RPMI8226 (cell line): Measurements from ENCODE around the gene SLC7A7.
"Not testable (repeated sequence)": the region's sequence is repeated elsewhere in the genome, so short reads cannot be mapped to it uniquely, and the experiment has no call there.

Experiments used
- DNase-seq: peaks from one replicate; pipeline ENCODE4 v3.0.0-alpha.2; 2015

Gene SLC7A7

GRCh38 chr14:22820731-22821130 lies 5.5 kb upstream of the SLC7A7 start:
- DNase-seq, result no peak

DNA sequence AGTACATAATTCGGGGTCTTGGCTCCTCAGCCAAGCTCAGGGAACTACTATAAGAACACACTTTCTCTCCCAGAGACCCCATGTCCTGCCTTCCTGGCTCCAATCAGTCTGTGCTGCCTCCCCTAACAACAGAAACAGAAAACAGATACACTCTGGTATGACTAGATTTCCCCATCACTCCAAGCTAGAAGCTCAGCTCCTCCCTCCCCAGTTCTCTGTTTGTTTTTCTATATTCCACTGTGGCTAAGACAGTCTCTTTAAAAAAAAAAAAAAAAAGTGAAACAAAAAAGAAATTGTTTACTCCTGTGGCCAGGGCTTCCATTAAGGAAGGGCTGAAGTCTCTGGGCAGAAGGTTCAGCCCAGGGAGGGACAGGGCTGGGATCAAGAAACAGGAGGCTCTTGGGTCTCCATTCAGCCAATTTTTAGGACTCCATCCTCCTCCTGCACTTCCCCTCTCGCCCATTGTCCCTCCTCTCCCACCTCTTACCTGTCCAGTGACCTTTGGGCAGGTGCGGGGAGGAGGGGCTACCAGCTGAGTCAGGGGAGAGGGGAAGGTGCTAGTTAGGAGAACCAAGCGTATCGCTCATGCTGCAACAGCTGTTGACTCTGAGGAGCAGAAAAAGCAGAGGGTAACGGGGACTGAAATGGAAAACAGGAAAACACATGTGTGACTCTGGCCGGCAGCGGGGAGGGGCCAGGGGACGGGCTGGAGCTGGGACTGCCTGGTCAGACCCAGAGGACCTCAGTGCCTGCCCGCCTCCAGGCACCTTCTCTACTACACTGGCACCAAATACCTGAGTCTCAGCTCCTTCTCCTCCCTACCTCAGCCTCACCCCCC lies 4.1 kb upstream of the SLC7A7 start:
- DNase-seq, result peak; percentile 78

- no peak for DNase-seq
These were observed 862 bp downstream of the SLC7A7 start for GRCh38 chr14:22814373-22814772.

- DNase-seq, result no peak
These were observed 2.1 kb downstream of the SLC7A7 start for GRCh38 chr14:22813145-22813544.

DNA sequence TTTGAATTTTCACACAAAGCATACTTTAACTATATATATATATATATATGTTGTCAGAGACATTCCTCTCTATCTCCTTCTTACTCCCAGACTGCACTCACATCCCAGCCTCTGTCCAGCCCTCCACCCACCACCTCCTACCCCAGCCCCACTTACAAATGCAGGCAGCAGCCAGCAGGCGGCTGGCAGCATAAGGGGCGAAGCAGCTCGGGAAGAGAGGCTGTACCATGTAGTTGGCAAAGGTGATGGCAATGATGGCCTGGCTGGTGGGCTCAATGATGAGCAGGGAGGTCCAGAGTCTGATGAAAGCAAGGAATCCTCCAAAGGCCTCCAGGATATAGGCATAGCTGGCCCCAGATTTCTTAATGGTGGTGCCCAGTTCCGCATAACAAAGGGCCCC lies 2.5 kb downstream of the SLC7A7 start:
- no peak for DNase-seq

GRCh38 chr14:22811722-22812121 lies 3.5 kb downstream of the SLC7A7 start:
- no peak for DNase-seq

GRCh38 chr14:22808388-22809209 lies 6.6 kb downstream of the SLC7A7 start:
- no peak for DNase-seq

DNA sequence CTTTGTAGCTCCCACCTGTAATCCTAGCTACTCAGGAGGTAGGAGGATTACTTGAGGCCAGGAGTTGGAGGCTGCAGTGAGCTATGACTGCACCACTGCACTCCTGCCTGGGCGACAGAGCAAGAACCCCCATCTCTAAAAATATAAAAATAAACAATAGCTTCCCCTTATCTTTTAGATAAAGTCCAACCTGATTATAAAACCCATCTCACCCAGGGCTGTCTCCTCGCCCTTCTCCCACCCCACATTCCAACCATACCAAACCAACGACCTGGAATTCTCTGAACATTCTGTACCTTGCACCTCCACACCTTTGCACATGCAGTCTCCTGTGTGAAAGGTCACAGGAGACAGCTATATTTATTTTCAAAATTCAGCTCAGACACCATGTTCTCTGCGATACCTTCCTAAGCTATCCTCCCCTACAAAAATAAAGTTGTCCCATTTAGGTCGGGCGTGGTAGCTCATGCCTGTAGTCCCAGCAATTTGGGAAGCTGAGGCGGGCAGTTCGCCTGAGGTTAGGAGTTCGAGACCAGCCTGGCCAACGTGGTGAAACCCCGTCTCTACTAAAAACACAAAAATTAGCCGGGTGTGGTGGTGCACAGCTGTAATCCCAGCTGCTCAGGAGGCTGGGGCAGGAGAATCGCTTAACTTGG lies 7.7 kb downstream of the SLC7A7 start:
- DNase-seq, result no peak

DNA sequence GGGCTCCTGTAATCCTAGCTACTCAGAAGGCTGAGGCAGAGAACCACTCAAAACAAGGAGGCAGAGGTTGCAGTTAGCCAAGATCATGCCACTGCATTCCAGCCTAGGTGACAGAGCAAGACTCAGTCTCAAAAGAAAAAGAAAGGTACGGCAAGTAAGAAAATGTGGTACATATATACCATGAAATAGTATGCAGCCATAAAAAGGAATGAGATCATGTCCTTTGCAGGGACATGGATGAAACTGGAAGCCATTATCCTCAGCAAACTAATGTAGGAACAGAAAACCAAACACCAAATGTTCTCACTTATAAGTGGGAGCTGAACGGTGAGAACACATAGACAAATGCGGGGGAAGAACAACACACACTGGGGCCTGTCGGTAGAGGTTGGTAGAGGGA lies 10.0 kb downstream of the SLC7A7 start:
- not testable (repeated sequence) for DNase-seq

- DNase-seq, result no peak
These were observed 11.6 kb downstream of the SLC7A7 start for GRCh38 chr14:22803687-22803974.

DNA sequence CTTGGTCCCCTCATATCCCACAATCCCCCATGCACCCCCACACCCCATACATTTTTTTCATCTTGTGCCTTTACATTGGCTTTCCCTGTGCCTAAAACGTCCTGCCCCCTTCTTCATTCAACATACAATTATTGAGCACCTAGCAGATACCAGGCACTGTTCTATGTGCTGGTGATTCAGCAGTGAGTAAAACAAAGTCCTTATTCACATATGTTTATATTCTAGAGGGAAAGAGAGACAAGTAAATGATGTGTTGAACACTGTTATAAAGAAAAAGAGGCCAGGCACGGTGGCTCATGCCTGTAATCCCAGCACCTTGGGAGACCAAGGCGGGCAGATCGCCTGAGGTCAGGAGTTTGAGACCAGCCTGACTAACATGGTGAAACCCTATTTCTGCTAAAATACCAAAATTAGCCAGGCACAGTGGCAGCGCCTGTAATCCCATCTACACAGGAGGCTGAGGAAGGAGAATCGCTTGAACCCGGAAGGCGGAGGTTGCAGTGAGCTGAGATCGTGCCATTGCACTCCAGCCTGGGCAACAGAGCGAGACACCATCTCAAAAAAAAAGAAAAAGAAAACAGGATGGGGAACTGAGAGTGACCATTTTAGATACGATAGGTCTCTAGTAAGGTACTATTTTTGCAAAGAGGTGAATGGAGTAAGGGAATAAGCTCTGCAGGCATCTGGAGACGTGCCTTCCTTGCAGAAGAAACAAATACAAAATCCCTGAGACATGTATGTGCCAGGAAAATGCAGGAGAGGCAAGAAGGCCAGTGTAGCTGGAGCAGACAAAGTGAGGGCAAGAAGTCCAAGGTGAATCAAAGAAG lies 12.2 kb downstream of the SLC7A7 start:
- DNase-seq, result no peak

DNA sequence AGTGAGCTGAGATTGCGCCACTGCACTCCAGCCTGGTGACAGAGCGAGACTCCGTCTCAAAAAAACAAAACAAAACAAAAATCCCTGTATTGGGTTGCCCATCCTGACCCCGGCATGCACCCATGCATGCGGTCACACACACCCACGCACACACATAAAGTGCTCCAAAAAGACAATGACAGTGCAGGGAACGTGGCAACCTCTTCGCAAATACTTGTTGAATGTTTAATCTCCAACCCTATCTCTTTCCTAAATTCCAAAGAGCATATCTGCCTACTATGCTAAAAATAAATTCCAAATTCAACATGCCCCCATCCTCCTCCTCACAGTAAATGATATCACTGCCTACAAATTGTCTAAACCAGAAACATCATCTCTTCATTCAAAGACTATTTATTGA lies 13.5 kb downstream of the SLC7A7 start:
- DNase-seq, result no peak

DNA sequence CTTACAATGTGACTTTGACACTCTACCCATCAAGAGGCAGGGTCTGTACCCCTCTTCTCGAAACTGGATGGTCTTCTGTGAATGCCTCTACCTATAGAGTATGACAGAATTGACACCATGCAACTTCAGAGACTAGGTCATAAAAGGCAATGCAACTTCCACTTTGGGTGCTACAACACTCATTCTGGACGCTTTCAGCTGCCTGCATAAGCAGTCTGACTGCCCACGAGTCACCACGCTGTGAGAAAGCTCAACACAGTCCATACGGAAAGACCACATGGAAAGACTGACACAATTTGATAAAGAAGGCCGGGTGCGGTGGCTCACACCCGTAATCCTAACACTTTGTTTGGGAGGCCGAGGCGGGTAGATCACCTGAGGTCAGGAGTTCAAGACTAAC lies 14.9 kb downstream of the SLC7A7 start:
- DNase-seq, result no peak

DNA sequence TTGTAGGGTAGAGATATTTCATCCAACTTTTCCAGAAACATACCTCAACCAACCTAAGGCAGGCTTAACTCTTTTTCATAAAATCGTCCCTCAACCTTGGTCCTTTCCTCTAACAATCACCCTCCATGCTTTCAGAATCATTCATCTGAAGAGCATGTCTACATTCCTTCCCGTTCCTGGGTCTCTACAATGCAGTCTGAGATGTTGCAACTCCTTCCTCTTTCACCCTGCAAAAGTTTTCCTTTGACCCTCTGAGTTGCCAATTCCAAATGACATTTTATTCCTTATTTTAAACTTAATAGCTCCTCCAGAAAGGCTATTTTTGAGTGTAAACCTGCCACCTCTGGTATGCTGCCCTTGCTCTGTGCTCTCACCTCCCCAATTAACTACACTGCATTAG lies 16.7 kb downstream of the SLC7A7 start:
- no peak for DNase-seq

- no peak for DNase-seq
These were observed 18.0 kb downstream of the SLC7A7 start for GRCh38 chr14:22797017-22797917.

DNA sequence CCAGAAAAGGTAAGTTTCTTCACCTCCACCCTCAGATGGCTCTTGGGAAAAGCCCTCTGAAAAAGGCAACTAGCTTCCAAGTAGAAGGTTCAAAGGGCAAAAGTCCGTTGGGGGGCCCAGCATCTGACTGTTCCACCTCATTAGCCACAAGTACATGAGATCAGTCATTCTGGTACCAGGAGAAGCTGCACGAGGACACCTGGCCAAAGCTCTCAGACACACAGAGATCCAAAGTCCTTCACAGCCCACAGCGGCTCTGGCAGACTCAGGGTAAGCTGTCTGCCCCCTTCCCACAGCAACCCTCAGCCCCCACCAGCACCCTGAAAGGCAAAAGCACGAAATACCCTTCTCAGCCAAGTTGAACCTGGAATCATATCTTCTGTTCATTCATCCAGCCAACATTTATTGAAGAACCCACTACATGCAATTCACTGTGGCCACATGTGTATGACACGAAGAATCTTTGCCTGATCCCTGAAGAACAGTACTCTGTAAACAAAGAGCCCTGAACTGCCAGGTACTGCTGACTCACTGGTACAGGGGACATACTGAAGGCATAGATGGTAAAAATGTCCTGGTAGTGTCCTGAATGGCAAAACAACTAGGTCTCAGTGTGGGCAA lies 19.0 kb downstream of the SLC7A7 start:
- DNase-seq, result no peak

DNA sequence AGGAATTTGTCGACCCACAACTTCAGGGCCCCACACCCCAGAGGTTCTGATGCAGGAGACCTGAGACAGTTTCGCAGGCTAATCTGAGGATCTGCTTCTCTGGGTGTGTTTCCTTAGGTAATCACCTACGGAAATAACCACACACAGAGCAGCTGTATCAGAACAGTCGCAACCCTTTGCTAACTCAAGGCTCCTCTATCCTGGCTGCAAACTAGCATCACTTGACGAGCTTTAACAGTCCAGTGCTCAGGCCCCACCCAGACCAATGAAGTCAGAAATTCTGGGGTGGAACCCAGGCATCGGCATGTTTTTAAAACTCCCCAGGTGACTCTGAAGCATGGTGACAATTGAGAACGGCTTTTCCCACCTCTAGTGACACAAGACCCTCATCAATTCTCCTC lies 20.7 kb downstream of the SLC7A7 start:
- no peak for DNase-seq

DNA sequence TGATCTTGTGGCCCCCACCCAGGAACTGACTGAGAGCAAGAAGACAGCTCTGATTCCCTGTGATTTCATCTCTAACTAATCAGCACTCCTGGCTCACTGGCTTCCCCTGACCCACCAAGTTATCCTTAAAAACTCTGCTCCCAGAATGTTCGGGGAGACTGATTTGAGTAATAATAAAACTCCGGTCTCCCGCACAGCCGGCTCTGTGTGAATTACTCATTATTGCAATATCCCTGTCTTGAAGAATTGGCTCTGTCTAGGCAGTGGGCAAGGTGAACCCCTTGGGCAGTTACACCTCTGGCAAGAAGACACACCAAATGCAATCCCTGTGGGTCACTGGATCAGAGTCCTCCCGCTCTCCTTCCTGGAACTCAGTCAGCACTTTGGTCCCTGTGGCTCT lies 21.3 kb downstream of the SLC7A7 start:
- DNase-seq, result no peak

DNA sequence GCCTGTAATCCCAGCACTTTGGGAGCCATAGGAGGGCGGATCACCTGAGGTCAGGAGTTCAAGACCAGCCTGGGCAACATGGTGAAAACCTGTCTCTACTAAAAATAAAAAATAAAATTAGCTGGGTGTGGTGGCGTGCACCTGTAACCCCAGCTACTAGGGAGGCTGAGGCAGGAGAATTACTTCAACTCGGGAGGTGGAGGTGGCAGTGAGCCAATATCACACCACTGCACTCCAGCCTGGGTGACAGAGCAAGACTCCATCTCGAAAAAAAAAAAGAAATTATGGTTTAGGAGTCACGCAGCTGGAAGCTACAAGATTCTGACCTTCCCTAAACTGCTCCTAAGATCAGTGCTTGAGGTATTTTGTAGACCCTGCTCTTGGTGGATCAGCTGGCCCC lies 21.7 kb downstream of the SLC7A7 start:
- DNase-seq, result not testable (repeated sequence)

- DNase-seq, result no peak
These were observed 23.1 kb downstream of the SLC7A7 start for GRCh38 chr14:22792158-22792557.

- no peak for DNase-seq
These were observed 23.9 kb downstream of the SLC7A7 start for GRCh38 chr14:22791301-22791700.
